ENCODE results near the gene UST.
"Not testable (repeated sequence)": the region's sequence is repeated elsewhere in the genome, so short reads cannot be mapped to it uniquely, and the experiment has no call there.

The UST gene

GRCh38 chr6:148842296-148843019, 95.6 kb downstream of the UST start:
- DNase-seq: no peak

DNA sequence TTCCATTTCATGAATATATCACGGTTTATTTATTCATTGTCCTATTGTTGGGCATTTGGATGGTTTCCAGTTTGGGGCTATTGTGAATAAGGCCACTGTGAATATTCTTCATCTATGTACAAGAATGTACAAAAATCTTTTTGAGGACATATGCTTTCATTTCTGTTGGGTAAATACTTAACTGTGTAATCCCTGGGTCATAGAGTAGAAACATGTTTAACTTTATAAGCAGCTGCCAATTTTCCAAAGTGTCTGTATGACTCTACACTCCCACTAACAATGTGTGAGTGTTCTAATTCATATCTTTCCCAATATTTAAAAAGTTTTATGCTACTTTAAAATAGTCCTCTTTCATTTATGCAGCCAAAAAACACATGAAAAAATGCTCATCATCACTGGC, 98.6 kb downstream of the UST start:
- no peak for DNase-seq

DNA sequence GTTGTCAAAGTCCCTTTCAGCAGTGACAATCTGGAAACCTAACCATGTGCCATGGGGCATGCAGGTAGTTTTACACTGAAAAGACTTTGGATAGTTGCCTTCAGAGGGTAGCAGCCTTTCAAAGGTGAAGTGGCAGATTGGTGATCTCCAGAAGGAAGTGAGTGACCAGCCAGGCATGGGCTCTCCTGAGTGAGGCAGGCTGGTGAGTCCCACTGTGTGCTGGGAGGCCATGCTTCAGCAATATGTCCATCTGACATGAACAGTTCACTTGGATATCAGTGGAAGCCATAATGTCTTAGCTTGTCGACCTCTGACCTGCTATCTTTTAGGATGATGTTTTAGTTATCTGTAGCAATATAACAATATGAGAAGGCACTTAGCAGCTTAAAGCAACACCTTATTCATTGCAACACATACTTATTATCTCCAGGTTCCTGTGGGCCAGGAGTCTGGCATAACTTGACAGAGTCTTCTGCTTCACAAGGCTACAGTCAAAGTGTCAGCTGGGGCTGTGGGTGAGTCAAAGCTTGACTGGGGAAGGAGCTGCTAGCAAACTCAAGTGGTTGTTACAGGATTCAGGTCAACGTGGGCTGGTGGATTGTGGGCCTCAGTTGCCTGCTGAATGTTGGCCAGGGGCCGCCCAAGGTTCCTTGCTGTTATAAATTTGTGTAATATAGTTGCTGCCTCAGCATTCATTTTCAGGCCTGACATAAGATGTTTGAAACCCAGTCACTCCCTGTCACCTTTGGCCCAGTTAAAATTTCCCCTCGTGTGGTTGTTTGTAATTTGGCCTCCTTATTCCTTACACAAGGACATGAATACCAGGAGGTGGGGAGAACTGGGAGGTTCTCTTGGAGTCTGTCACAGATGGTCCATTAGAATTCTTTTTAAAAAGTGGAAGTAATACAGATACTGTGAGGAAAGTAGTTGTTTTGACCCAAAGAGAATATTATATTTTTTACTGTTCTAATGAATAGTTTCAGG, 100.2 kb downstream of the UST start:
- DNase-seq: no peak

GRCh38 chr6:148848915-148849314, 102.1 kb downstream of the UST start:
- DNase-seq: no peak

DNA sequence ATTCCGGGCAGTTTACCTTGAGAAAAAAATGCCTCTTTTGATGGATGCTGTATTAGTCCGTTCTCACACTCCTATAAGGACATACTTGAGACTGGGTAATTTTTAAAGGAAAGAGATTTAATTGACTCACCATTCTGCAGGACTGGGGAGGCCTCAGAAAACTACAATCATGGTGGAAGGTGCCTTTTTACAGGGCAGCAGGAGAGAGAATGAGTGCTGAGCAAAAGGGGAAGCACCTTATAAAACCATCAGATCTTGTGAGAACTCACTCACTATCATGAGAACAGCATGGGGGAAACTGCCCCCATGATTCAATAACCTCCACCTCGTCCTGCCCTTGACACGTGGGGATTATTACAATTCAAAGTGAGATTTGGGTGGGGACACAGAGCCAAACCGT, 102.6 kb downstream of the UST start:
- not testable (repeated sequence) for DNase-seq

DNA sequence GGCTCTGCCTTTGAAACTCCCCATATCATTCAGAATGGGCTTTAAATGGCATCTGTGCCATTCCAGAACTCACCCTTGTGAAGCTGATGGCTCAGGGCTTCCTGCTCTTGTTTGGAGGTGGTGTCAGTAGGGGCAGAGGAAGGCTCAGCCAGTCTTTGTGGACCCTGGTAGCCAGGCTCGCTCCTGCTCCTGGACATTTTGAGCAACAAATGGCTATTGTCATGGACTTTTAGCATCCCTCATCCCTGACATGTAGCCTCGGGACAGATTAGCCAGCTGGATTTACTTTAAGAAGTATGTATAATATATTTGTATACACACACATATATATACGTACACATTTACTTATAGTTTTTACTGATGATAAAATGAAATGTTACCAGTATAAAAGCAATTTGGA, 104.1 kb downstream of the UST start:
- DNase-seq: no peak

DNA sequence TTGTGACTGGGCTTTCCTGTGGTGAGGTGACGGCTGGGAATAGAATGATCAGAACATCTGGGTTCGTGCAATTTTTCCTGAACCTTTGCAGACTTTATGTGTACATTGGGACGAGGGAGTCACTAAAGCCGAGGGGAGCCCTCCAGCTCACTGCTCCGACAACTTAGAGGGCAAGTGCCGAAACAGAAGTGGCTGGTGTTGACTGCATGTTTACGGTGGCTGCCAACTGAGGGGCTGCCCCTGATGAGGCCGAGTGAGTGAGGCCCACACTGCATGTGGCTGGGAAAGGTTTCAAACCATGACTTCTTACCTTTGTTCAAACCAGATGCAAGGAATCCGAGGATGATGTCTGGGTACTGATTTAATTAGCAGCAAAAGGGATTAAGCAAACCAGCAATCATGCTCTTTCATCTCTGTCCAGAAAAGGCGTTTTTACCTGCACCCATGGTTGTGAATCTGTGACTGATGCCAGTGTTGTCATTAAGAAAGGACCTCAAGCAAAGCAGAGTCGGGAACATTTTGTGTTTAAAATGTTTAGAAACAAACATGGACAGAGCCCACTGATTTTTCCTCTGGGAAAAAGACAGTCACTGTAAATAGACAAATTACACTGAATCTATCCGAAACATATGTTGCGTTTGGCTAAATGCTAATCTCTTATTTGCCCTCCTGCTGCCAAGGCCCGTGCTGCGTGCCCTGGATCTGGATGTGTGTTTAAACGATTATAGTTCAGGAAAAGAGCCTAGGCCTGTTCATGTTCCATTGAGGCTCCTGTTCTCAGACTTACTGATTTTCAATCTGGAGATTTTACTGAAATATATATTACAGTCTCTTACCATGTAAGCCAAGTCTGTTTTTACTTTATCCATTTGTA, 105.1 kb downstream of the UST start:
- DNase-seq: no peak

DNA sequence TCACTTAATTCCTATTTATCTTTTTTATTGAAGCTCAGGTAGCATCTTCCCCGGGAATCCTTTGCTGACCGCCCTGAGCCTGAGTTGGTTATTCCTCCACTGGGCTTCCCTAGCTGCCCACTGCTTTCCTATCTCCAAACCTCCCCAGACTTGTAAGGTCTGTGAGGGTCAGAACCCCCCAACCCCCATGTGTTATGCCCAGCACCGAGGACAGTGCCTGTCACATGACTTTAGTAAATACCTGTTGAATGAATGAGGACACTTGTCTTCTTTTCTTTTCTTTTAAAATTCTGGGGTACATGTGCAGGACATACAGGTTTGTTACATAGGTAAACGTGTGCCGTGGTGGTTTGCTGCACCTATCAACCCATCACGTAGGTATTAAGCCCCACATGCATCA, 105.9 kb downstream of the UST start:
- no peak for DNase-seq

- DNase-seq: not testable (repeated sequence)
Observed at GRCh38 chr6:148853113-148853512, 106.3 kb downstream of the UST start.

GRCh38 chr6:148854096-148854495, 107.3 kb downstream of the UST start:
- DNase-seq: no peak

DNA sequence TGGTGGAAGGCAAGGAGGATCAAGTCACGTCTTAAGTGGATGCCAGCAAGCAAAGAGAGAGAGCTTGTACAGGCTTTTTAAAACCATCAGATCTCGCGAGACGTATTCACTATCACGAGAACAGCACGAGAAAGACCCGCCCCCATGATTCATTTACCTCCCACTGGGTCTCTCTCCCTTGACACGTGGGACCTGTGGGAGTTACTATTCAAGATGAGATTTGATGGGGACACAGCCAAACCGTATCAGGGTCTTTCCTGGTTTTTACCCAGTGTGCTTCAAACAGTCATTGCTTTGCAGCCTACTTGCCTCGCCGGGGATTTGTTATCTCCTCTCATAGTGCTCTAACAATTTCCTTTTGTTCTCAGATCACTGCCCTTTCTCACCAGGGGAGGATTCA, 108.2 kb downstream of the UST start:
- no peak for DNase-seq

DNA sequence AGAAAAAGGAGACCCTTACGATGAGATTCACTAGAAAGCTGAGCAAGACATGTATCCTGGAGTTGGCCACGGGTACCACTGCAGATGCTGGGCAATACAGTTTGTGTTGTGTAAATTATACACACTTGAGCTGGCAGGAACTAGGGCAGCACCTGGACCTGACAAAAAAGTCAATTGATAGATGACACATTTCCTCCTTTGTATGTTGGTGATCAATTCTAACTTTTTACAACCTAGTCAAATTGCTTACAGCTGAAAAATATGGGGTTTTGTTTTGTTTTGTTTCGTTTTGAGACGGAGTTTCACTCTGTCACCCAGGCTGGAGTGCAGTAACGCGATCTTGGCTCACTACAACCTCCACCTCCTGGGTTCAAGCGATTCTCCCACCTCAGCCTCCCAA, 108.9 kb downstream of the UST start:
- DNase-seq: no peak

- no peak for DNase-seq
Observed at GRCh38 chr6:148857798-148858390, 111.1 kb downstream of the UST start.

DNA sequence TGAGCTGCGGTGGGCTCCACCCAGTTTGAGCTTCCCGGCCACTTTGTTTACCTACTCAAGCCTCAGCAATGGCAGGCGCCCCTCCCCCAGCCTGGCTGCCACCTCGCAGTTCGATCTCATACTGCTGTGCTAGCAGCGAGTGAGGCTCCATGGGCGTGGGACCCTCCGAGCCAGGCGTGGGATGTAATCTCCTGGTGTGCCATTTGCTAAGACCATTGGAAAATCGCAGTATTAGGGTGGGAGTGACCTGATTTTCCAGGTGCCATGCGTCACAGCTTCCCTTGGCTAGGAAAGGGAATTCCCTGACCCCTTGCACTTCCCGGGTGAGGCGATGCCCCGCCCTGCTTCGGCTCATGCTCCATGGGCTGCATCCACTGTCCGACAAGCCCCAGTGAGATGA, 117.3 kb downstream of the UST start:
- not testable (repeated sequence) for DNase-seq

DNA sequence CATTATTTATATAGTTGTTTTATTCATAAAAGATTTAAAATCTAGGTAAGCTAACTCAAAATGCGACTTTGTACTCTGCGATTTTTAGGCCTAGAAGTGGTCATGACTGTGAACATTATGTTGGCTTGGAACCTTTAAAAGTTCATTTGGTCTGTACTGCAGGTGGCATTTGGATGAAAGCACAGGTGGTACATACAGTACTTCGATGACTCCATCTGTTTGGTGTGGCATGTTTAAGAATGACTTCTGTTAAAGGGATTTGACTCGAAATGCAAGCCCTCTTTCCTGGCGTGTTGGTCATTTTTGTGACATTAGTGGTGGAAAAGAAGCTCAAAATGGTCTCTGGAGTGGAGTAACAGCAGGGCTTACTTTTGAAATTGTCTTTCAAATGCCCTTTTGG, 118.1 kb downstream of the UST start:
- DNase-seq: no peak

- no peak for DNase-seq
Observed at GRCh38 chr6:148866657-148867268, 119.9 kb downstream of the UST start.

DNA sequence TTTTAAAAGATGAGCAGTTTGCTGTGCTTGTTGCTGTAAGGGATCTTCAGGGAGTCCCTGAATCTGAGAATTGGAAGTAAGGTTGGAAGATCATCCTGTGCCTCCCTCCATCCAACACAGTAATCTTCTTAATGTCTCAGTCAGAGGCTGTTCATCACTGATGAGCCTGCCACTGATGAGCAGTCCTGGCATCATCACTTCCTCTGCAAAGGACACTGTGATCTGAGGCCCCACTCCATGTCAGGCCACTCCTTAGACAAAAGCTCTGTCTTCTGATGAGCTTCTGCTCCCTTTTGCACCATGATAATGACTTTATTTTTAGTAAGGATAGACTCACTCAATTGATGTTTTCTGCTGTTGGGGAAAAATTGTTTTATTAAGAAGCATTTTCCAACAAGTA, 121.0 kb downstream of the UST start:
- no peak for DNase-seq

GRCh38 chr6:148868314-148868713, 121.5 kb downstream of the UST start:
- no peak for DNase-seq

- no peak for DNase-seq
Observed at GRCh38 chr6:148868901-148869300, 122.1 kb downstream of the UST start.

GRCh38 chr6:148869585-148869984, 122.8 kb downstream of the UST start:
- DNase-seq: no peak

DNA sequence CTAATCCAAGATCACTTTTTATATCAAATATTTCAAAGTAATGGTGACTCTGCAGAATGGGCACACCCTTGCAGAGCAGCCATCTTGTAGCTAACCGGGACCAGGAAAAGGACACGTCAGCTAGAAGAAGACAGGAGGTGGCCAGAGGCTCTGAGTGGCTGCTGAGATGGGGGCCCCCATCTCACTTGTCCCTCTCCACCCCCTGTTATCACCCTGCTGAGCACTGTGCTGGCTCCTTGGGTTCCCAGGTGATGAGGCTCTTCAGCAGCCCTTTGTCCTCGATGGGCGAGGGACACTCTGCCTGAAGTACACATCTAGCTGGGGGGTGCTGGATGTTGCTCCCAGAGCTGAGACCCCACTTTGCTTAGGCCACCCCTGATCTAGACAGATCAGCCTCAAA, 126.3 kb downstream of the UST start:
- DNase-seq: no peak

GRCh38 chr6:148873868-148874267, 127.0 kb downstream of the UST start:
- no peak for DNase-seq
